ENCODE data around the gene SP2. TPM values are rescaled to one million over a fixed set of nuclear protein-coding genes. Genes with fewer than 3 reads are reported as not detected.

Gene SP2
- polyA plus RNA-seq, 1 experiment: 5.9 TPM

GRCh38 chr17:47889734-47890529 is 6.1 kb upstream of the SP2 start:
- no peak for DNase-seq (ENCODE audit: low read depth)
- no peaks in the 10 kb centered on the region for H3K36me3 ChIP-seq (ENCODE audit: control insufficient read depth, insufficient read depth, low read length)
- H3K27me3 ChIP-seq (ENCODE audit: control insufficient read depth, insufficient read depth, low read length): no peaks in the 10 kb centered on the region
- CTCF ChIA-PET: interaction anchor here (0.6 to 17.5 kb wide), 21 partner anchors 8 to 128 kb away, joined by 3 to 875 read pairs (median 6); partner anchors contain the start of genes CDK5RAP3, SCRN2 and SP6
- POLR2A ChIA-PET: no interaction called here
- peak; percentile 94 for TF ChIP-seq CTCF (IDR thresholded peaks at IDR 0.05; ENCODE audit: insufficient read depth, low read depth, low read length)
- H3K4me3 ChIP-seq (ENCODE audit: low read depth, low read length): no peak overlapping the region

GRCh38 chr17:47891545-47892088 is 4.4 kb upstream of the SP2 start:
- CTCF ChIA-PET: interaction anchor here (0.7 to 17.5 kb wide), 9 partner anchors 13 to 127 kb away, joined by 3 to 875 read pairs (median 3); partner anchors contain the start of genes SCRN2 and SP6
- POLR2A ChIA-PET: no interaction called here
- no peaks in the 10 kb centered on the region for H3K27me3 ChIP-seq (ENCODE audit: control insufficient read depth, insufficient read depth, low read length)
- no peaks in the 10 kb centered on the region for H3K36me3 ChIP-seq (ENCODE audit: control insufficient read depth, insufficient read depth, low read length)
- no peak overlapping the region for H3K4me3 ChIP-seq (ENCODE audit: low read depth, low read length)
- TF ChIP-seq CTCF (IDR thresholded peaks at IDR 0.05; ENCODE audit: insufficient read depth, low read depth, low read length): no peak
- no peak for DNase-seq (ENCODE audit: low read depth)

- TF ChIP-seq CTCF (IDR thresholded peaks at IDR 0.05; ENCODE audit: insufficient read depth, low read depth, low read length): no peak
- Histone ChIP-seq H3K4me3 (ENCODE audit: low read depth, low read length) (peak overlapping the region; percentile 80), H3K36me3 (ENCODE audit: control insufficient read depth, insufficient read depth, low read length) (peaks cover 3% of the 10 kb centered on the region), H3K27me3 (ENCODE audit: control insufficient read depth, insufficient read depth, low read length) (no peaks in the 10 kb centered on the region)
- POLR2A ChIA-PET: interaction anchor here (0.5 kb wide), 1 partner anchor 37 kb away, joined by 3 read pairs; no protein-coding TSS in a partner anchor
- CTCF ChIA-PET: interaction anchor here (0.8 to 17.5 kb wide), 10 partner anchors 9 to 96 kb away, joined by 3 to 875 read pairs (median 4); partner anchors contain the start of genes CDK5RAP3, SCRN2 and SP6
- DNase-seq (ENCODE audit: low read depth): no peak
Measured at GRCh38 chr17:47894498-47895346, 1.3 kb upstream of the SP2 start.

GRCh38 chr17:47895347-47895855 is 635 bp upstream of the SP2 start:
- Histone ChIP-seq H3K27me3 (ENCODE audit: control insufficient read depth, insufficient read depth, low read length) (no peaks in the 10 kb centered on the region), H3K36me3 (ENCODE audit: control insufficient read depth, insufficient read depth, low read length) (peaks cover 4% of the 10 kb centered on the region), H3K4me3 (ENCODE audit: low read depth, low read length) (peak overlapping the region; percentile 80)
- TF ChIP-seq CTCF (IDR thresholded peaks at IDR 0.05; ENCODE audit: insufficient read depth, low read depth, low read length): no peak
- ChIA-PET CTCF (interaction anchor here (0.7 to 17.5 kb wide), 8 partner anchors 9 to 95 kb away, joined by 3 to 875 read pairs (median 4); partner anchors contain the start of genes SCRN2 and SP6), POLR2A (interaction anchor here (0.5 to 0.7 kb wide), 4 partner anchors 10 to 97 kb away, joined by 3 to 8 read pairs (median 4); no protein-coding TSS in a partner anchor)
- no peak for DNase-seq (ENCODE audit: low read depth)

Measured in BJ (cell line).